PFSK-1 (cell line): ENCODE data around the gene NUDC.
A peak's percentile ranks its signal among the peaks of the same experiment; 100 is the strongest.

ENCODE experiments used
- FOXP2 ChIP-seq: optimal IDR thresholded peaks from 2 replicates; pipeline ENCODE3; 2011; ENCODE audit warnings: borderline replicate concordance, control low read depth, inconsistent platforms; ENCODE audit not compliant: insufficient read depth; ENCODE audit errors: extremely low read length, extremely low read depth
- POLR2AphosphoS5 ChIP-seq: IDR thresholded peaks from 2 replicates; pipeline ENCODE4 v1.6.1; 2012; ENCODE audit warnings: low read depth, mild to moderate bottlenecking, control low read depth, low read length, moderate library complexity
- SIN3A ChIP-seq: IDR thresholded peaks from 2 replicates; pipeline ENCODE4 v1.6.1; 2012; ENCODE audit warnings: mild to moderate bottlenecking, low read length, moderate library complexity, borderline replicate concordance; ENCODE audit not compliant: insufficient read depth
- TAF1 ChIP-seq: IDR thresholded peaks from 2 replicates; pipeline ENCODE4 v1.6.1; 2012; ENCODE audit warnings: low read length, control low read depth, borderline replicate concordance; ENCODE audit not compliant: insufficient read depth
- TF ChIP-seq, protein P1 (sequence below), 2 experiments: IDR thresholded peaks; 2 replicates each; pipeline versions ENCODE4 v1.6.1 to v1.8.0; 2011 to 2012; ENCODE audit warnings: low read depth in 2 of 2, low read length in 2 of 2, control low read depth in 1 of 2, inconsistent platforms in 1 of 2, mild to moderate bottlenecking in 1 of 2, moderate library complexity in 1 of 2; ENCODE audit not compliant: insufficient read depth in 1 of 2

NUDC gene

DNA sequence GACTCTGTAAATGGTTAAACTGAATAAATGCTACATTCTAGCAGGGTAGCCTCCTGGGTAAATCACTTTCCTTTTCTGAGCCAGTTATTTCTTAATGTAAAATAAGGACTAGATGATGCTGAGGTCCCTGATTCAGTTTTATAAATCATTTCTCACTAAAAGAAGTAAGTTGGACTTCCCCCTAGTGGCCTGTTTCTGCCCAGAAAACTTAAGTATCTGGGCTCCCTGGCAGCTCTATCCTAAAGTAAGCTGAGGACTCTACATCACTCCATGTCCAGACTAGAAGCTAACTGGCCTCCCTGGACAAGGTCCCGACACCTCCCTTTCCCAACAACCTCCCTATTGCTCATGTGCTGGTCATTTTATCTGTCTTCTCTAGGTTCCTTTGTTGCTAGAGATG lies 34.4 kb upstream of the NUDC start:
- TF ChIP-seq SIN3A, result no peak
- no peak for TF ChIP-seq TAF1
- no peak for TF ChIP-seq FOXP2
- TF ChIP-seq, protein P1, sequence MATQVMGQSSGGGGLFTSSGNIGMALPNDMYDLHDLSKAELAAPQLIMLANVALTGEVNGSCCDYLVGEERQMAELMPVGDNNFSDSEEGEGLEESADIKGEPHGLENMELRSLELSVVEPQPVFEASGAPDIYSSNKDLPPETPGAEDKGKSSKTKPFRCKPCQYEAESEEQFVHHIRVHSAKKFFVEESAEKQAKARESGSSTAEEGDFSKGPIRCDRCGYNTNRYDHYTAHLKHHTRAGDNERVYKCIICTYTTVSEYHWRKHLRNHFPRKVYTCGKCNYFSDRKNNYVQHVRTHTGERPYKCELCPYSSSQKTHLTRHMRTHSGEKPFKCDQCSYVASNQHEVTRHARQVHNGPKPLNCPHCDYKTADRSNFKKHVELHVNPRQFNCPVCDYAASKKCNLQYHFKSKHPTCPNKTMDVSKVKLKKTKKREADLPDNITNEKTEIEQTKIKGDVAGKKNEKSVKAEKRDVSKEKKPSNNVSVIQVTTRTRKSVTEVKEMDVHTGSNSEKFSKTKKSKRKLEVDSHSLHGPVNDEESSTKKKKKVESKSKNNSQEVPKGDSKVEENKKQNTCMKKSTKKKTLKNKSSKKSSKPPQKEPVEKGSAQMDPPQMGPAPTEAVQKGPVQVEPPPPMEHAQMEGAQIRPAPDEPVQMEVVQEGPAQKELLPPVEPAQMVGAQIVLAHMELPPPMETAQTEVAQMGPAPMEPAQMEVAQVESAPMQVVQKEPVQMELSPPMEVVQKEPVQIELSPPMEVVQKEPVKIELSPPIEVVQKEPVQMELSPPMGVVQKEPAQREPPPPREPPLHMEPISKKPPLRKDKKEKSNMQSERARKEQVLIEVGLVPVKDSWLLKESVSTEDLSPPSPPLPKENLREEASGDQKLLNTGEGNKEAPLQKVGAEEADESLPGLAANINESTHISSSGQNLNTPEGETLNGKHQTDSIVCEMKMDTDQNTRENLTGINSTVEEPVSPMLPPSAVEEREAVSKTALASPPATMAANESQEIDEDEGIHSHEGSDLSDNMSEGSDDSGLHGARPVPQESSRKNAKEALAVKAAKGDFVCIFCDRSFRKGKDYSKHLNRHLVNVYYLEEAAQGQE (IDR thresholded peaks at IDR 0.05; ENCODE audit: insufficient read depth in 1 of 2, low read depth in 2 of 2, low read length in 2 of 2), result no peak
- TF ChIP-seq POLR2AphosphoS5, result no peak; the same call in 1 of the 2 replicates

- TF ChIP-seq, protein P1 (IDR thresholded peaks at IDR 0.05; ENCODE audit: insufficient read depth in 1 of 2, low read depth in 2 of 2, low read length in 2 of 2), result no peak
- TF ChIP-seq SIN3A, result no peak
- no peak for TF ChIP-seq FOXP2
- TF ChIP-seq POLR2AphosphoS5, result no peak
- TF ChIP-seq TAF1, result no peak
These were observed 33.3 kb upstream of the NUDC start for GRCh38 chr1:26888231-26888630.

DNA sequence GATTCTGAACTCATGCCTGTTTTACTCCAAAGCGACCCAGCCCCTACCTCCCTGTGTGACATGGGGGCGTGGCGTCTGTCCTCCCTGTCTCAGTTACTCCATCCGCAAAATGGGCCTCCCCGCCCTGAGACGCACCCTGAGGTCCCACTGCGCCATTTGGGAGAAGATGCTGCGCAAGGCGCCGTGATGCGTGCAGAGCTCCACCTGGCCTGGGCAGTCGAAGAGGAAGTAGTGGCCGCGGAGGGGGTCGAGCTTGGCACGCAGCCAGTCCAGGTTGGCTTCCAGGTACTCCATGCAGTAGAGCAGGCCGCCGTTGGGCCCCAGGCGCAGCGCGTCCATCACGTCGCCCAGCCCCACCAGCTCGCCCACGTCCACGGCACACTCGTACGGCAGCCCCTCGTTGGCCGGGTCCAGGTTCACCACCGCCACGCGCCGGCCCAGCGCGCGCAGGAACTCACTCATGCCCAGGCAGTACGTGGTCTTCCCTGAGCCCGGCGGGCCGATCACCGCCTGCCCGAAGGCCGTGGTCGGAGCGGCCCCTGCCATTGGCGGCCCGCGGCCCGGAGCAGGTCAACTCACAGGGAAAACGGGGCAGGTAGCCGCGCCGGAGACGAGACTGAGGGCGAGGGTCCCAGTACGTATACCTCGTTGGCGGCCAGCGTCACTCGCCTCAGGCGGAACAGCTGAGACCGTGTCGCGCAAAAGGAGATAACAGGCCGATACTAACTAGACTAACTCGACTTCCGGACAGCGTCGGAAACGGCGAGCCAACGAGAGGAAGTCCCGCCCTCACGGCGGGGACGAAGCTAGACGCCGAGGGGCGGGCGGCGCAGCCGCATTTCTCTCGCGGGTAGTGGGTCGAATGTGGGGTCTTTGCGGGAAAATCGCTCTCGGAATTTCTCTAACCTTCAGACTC lies 31.7 kb upstream of the NUDC start, which contains the start of gene GPN2:
Gene GPN2, minus strand, starts transcription at position 733 of the 916 bp plus-strand sequence. Its CDS starts 187 bp downstream, at position 546.
- TF ChIP-seq, protein P1 (IDR thresholded peaks at IDR 0.05; ENCODE audit: insufficient read depth in 1 of 2, low read depth in 2 of 2, low read length in 2 of 2), result 0 out of 4 replicates have a peak, but pooled peaks of 1 of the 2 experiments have one; percentile 9
- TF ChIP-seq FOXP2, result peak; percentile 51
- TF ChIP-seq TAF1, result peak; percentile 84; the same call in 1 of the 2 replicates
- no peak for TF ChIP-seq SIN3A
- TF ChIP-seq POLR2AphosphoS5, result peak; percentile 98

DNA sequence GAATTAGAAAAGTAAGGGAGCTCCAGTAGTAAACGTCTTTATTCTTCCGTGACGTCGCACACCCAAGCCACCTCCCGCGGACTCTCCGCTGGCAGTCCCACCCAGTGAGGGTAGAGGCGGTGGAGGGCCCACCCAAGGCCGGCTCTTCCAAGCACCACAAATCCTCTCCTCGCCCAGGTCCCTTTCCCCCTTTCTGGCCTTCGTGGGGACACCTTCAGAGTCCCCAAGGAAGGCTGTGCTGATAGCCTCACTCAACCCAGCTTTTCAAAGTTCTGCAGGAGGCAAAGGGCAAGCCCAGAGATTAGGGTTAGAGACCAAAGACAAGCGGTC lies 31.1 kb upstream of the NUDC start:
- TF ChIP-seq POLR2AphosphoS5, result no peak
- TF ChIP-seq TAF1, result no peak
- TF ChIP-seq FOXP2, result no peak
- TF ChIP-seq, protein P1 (IDR thresholded peaks at IDR 0.05; ENCODE audit: insufficient read depth in 1 of 2, low read depth in 2 of 2, low read length in 2 of 2), result no peak
- no peak for TF ChIP-seq SIN3A

DNA sequence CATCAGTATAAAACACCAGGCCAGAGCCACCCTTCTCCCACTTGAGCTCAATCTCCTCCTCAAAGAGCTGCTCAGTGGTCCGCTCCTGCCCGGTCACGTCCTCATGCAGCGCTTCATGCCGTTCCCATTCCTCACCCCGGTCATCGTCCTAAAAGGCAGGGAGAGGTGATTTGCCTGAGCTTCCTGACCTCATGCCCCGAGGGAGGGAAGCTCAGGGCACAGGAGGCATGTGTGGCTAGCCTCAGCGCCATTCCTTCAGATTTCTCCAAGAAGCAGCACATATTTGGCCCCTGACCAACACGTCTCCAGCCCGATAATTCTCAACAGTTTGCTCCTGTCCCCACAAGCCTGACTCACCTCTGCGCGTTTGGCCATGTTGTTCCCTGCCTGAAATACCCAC lies 27.3 kb upstream of the NUDC start:
- no peak for TF ChIP-seq FOXP2
- TF ChIP-seq POLR2AphosphoS5, result no peak
- no peak for TF ChIP-seq TAF1
- TF ChIP-seq, protein P1 (IDR thresholded peaks at IDR 0.05; ENCODE audit: insufficient read depth in 1 of 2, low read depth in 2 of 2, low read length in 2 of 2), result no peak
- no peak for TF ChIP-seq SIN3A
